Measurements from ENCODE around the gene FBXO2.

Gene FBXO2

GRCh38 chr1:11664336-11665065 is 10.3 kb upstream of the FBXO2 start:
- no peaks in the 10 kb centered on the region for H3K4me1 ChIP-seq (ENCODE audit: control insufficient read depth, insufficient read depth, low read length)
- H3K4me3 ChIP-seq (ENCODE audit: low read length) = peak overlapping the region; percentile 74
- H3K9me3 ChIP-seq (ENCODE audit: control insufficient read depth, low read length) = no peaks in the 10 kb centered on the region
- peak overlapping the region; percentile 78 for H3K9ac ChIP-seq (ENCODE audit: low read length)
- no peaks in the 10 kb centered on the region for H3K27me3 ChIP-seq (replicated peaks; ENCODE audit: control insufficient read depth, insufficient read depth, low read length)
- DNase-seq (ENCODE audit: low read depth) = peak; percentile 60
- no peaks in the 10 kb centered on the region for H3K36me3 ChIP-seq (ENCODE audit: control insufficient read depth, insufficient read depth, low read length, severe bottlenecking)

GRCh38 chr1:11661103-11661502 is 6.9 kb upstream of the FBXO2 start:
- H3K4me1 ChIP-seq (ENCODE audit: control insufficient read depth, insufficient read depth, low read length) = no peaks in the 10 kb centered on the region
- no peak overlapping the region for H3K4me3 ChIP-seq (ENCODE audit: low read length)
- H3K27me3 ChIP-seq (replicated peaks; ENCODE audit: control insufficient read depth, insufficient read depth, low read length) = no peaks in the 10 kb centered on the region
- H3K36me3 ChIP-seq (ENCODE audit: control insufficient read depth, insufficient read depth, low read length, severe bottlenecking) = no peaks in the 10 kb centered on the region
- no peak overlapping the region for H3K9ac ChIP-seq (ENCODE audit: low read length)
- H3K9me3 ChIP-seq (ENCODE audit: control insufficient read depth, low read length) = no peaks in the 10 kb centered on the region
- no peak for DNase-seq (ENCODE audit: low read depth)

- H3K36me3 ChIP-seq (ENCODE audit: control insufficient read depth, insufficient read depth, low read length, severe bottlenecking) = no peaks in the 10 kb centered on the region
- H3K27me3 ChIP-seq (replicated peaks; ENCODE audit: control insufficient read depth, insufficient read depth, low read length) = no peaks in the 10 kb centered on the region
- no peaks in the 10 kb centered on the region for H3K9me3 ChIP-seq (ENCODE audit: control insufficient read depth, low read length)
- H3K4me3 ChIP-seq (ENCODE audit: low read length) = no peak overlapping the region
- no peak for DNase-seq (ENCODE audit: low read depth)
- H3K9ac ChIP-seq (ENCODE audit: low read length) = no peak overlapping the region
- no peaks in the 10 kb centered on the region for H3K4me1 ChIP-seq (ENCODE audit: control insufficient read depth, insufficient read depth, low read length)
Observed at GRCh38 chr1:11659748-11660147, 5.5 kb upstream of the FBXO2 start.

- no peaks in the 10 kb centered on the region for H3K36me3 ChIP-seq (ENCODE audit: control insufficient read depth, insufficient read depth, low read length, severe bottlenecking)
- H3K27me3 ChIP-seq (replicated peaks; ENCODE audit: control insufficient read depth, insufficient read depth, low read length) = no peaks in the 10 kb centered on the region
- no peaks in the 10 kb centered on the region for H3K4me1 ChIP-seq (ENCODE audit: control insufficient read depth, insufficient read depth, low read length)
- DNase-seq (ENCODE audit: low read depth) = no peak
- H3K9me3 ChIP-seq (ENCODE audit: control insufficient read depth, low read length) = no peaks in the 10 kb centered on the region
- no peak overlapping the region for H3K4me3 ChIP-seq (ENCODE audit: low read length)
- no peak overlapping the region for H3K9ac ChIP-seq (ENCODE audit: low read length)
Observed at GRCh38 chr1:11658542-11658941, 4.3 kb upstream of the FBXO2 start.

GRCh38 chr1:11657654-11658053 is 3.4 kb upstream of the FBXO2 start:
- Histone ChIP-seq H3K9ac (ENCODE audit: low read length) (no peak overlapping the region), H3K9me3 (ENCODE audit: control insufficient read depth, low read length) (no peaks in the 10 kb centered on the region), H3K4me1 (ENCODE audit: control insufficient read depth, insufficient read depth, low read length) (no peaks in the 10 kb centered on the region), H3K4me3 (ENCODE audit: low read length) (no peak overlapping the region), H3K27me3 (replicated peaks; ENCODE audit: control insufficient read depth, insufficient read depth, low read length) (no peaks in the 10 kb centered on the region), H3K36me3 (ENCODE audit: control insufficient read depth, insufficient read depth, low read length, severe bottlenecking) (no peaks in the 10 kb centered on the region)
- DNase-seq (ENCODE audit: low read depth) = no peak

GRCh38 chr1:11654939-11655808 is 945 bp upstream of the FBXO2 start:
- no peaks in the 10 kb centered on the region for H3K9me3 ChIP-seq (ENCODE audit: control insufficient read depth, low read length)
- peaks cover 7% of the 10 kb centered on the region for H3K27me3 ChIP-seq (replicated peaks; ENCODE audit: control insufficient read depth, insufficient read depth, low read length)
- DNase-seq (ENCODE audit: low read depth) = no peak
- peak overlapping the region; percentile 68 for H3K9ac ChIP-seq (ENCODE audit: low read length)
- no peaks in the 10 kb centered on the region for H3K4me1 ChIP-seq (ENCODE audit: control insufficient read depth, insufficient read depth, low read length)
- peak overlapping the region; percentile 73 for H3K4me3 ChIP-seq (ENCODE audit: low read length)
- H3K36me3 ChIP-seq (ENCODE audit: control insufficient read depth, insufficient read depth, low read length, severe bottlenecking) = no peaks in the 10 kb centered on the region

GRCh38 chr1:11653861-11654136 is 430 bp downstream of the FBXO2 start:
- Histone ChIP-seq H3K4me1 (ENCODE audit: control insufficient read depth, insufficient read depth, low read length) (peaks cover 6% of the 10 kb centered on the region), H3K36me3 (ENCODE audit: control insufficient read depth, insufficient read depth, low read length, severe bottlenecking) (no peaks in the 10 kb centered on the region), H3K9ac (ENCODE audit: low read length) (no peak overlapping the region), H3K9me3 (ENCODE audit: control insufficient read depth, low read length) (no peaks in the 10 kb centered on the region), H3K27me3 (replicated peaks; ENCODE audit: control insufficient read depth, insufficient read depth, low read length) (peaks cover 14% of the 10 kb centered on the region), H3K4me3 (ENCODE audit: low read length) (peak overlapping the region; percentile 37)
- DNase-seq (ENCODE audit: low read depth) = no peak

- no peak for DNase-seq (ENCODE audit: low read depth)
- Histone ChIP-seq H3K36me3 (ENCODE audit: control insufficient read depth, insufficient read depth, low read length, severe bottlenecking) (no peaks in the 10 kb centered on the region), H3K27me3 (replicated peaks; ENCODE audit: control insufficient read depth, insufficient read depth, low read length) (peaks cover 14% of the 10 kb centered on the region), H3K4me1 (ENCODE audit: control insufficient read depth, insufficient read depth, low read length) (peaks cover 6% of the 10 kb centered on the region), H3K9ac (ENCODE audit: low read length) (no peak overlapping the region), H3K9me3 (ENCODE audit: control insufficient read depth, low read length) (no peaks in the 10 kb centered on the region), H3K4me3 (ENCODE audit: low read length) (no peak overlapping the region)
Observed at GRCh38 chr1:11653101-11653860, 948 bp downstream of the FBXO2 start.

- H3K27me3 ChIP-seq (replicated peaks; ENCODE audit: control insufficient read depth, insufficient read depth, low read length) = peaks cover 15% of the 10 kb centered on the region
- H3K36me3 ChIP-seq (ENCODE audit: control insufficient read depth, insufficient read depth, low read length, severe bottlenecking) = no peaks in the 10 kb centered on the region
- no peak overlapping the region for H3K9ac ChIP-seq (ENCODE audit: low read length)
- DNase-seq (ENCODE audit: low read depth) = no peak
- no peak overlapping the region for H3K4me3 ChIP-seq (ENCODE audit: low read length)
- no peaks in the 10 kb centered on the region for H3K9me3 ChIP-seq (ENCODE audit: control insufficient read depth, low read length)
- H3K4me1 ChIP-seq (ENCODE audit: control insufficient read depth, insufficient read depth, low read length) = peaks cover 6% of the 10 kb centered on the region
Observed at GRCh38 chr1:11652203-11652780, 1.9 kb downstream of the FBXO2 start.

GRCh38 chr1:11651017-11651416 is 3.2 kb downstream of the FBXO2 start:
- no peak for DNase-seq (ENCODE audit: low read depth)
- Histone ChIP-seq H3K4me3 (ENCODE audit: low read length) (no peak overlapping the region), H3K27me3 (replicated peaks; ENCODE audit: control insufficient read depth, insufficient read depth, low read length) (peaks cover 25% of the 10 kb centered on the region), H3K9ac (ENCODE audit: low read length) (no peak overlapping the region), H3K9me3 (ENCODE audit: control insufficient read depth, low read length) (no peaks in the 10 kb centered on the region), H3K36me3 (ENCODE audit: control insufficient read depth, insufficient read depth, low read length, severe bottlenecking) (no peaks in the 10 kb centered on the region), H3K4me1 (ENCODE audit: control insufficient read depth, insufficient read depth, low read length) (peaks cover 6% of the 10 kb centered on the region)

Data from adipocyte (in vitro differentiated cells).